GM18861 (cell line): ENCODE data around the gene TRIP6.

Experiments used
- ATAC-seq: cut with Tn5 transposase; IDR thresholded peaks from one replicate; pipeline ENCODE4 v1.9.1; 2021; ENCODE audit not compliant: unreplicated experiment

The TRIP6 gene

DNA sequence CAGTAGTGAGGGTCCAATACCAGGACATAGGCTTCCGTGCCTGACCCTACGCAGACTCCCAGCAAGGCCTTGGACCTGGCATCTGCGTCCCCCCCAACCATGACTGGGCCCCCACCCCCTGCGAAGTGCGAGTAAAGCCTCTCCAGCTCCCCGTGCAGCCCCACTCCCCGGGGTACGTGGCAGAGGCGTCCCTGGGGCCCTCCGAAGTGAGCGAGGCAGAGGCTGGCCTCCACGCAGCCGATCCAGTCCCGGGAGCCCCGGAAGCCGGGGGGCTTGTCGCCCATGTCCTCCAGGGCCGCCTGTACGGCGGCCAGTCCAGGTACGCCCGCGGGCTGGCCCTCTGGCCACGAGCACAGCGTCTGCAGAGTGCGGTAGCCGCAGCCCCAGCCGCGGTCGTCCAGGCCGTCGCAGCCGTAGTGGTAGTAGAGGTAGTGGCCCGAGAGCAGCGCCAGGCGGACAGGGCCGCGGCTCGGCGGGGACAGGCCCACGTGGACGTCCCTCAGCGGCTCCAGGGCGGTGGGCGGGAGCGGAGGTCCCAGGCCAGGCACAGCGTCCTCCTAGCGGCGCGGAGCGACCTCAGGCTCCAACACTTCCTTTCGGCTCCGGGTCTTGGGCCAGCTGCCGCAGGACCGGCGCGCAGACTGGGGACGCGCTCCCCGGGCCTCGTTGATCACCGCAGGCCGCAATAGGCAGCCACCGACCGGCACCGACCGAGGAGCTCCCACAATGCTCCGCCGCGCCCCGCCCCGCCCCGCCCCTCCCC lies 22.0 kb downstream of the TRIP6 start, which contains the start of gene UFSP1:
TSS of gene UFSP1 (minus strand) at position 728 of the 763 bp plus-strand sequence. CDS start at position 284, 444 bp downstream.
- peak; percentile 22 for ATAC-seq

DNA sequence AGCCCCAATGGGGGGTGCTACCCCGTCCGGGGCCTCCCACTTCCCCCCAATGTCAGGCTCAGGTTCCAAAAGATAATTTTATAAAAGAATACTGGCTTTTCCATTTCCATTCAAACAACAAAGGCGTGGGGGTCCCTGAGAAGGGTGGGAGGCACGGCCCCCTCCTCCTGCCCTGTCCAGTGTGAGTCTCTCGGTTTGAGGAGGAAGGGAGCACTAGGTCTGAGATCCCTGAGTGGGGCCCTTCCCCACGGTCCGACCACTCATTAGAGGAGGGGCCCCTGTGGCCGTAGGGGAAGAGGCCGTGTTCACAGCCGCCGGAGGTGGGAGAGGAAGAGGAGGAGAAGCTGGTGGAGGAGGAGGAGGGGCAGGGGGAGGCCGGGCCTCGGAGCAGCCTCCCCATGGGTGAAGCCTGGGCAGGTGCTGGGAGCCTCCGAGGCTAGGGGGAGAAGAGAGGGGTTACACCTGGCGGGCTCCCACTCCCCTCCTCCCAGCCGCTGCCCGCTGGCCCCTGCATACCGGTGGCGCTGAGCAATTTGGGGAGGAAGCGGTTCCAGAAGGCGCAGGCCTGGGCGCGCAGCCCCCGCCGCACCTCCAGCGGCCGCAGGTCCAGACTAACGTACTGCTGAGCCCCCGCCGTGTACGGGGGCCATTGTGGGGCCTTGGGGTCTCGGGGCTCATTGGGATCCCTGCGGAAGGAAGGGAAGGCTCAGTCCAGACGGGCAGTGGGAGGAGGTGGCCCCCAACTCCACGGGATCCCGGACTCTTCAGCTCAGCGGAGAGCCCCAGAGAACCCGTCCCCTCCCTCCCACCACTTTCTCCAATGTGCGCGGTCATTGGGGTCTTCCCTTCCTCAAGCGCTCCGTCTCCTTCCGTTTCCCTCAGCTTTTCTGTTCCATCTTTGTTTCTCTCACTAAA lies 23.7 kb downstream of the TRIP6 start:
- ATAC-seq: no peak

DNA sequence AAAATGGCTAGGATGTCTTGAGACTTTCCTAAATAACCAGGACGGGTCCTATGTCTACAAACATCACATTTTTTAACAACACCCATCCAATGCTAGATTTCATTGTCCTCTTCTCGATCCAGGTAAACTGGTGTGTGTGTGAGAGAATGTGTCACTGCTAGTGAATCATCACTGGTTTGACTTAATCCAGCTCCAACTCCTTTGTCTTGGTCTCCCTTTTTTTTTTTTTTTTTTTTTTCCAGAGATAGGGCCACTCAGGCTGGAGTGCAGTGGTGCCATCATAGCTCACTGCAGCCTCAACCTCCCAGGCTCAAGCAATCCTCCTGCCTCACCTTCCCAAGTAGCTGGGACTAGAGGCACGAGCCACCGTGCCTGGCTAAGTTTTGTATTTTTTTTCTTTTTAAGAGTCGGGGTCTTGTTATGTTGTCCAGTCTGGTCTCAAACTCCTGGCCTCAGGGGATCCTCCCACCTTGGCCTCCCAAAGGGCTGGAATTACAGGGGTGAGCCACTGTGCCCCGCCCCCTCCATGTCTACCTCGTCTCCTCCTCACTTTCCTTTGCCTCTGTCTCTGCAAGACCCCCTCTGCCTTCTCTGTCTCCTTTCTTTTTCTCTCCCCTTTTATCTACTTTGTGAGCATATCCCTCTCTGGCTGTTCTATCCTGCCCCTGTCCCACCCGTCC lies 24.5 kb downstream of the TRIP6 start:
- no peak for ATAC-seq

DNA sequence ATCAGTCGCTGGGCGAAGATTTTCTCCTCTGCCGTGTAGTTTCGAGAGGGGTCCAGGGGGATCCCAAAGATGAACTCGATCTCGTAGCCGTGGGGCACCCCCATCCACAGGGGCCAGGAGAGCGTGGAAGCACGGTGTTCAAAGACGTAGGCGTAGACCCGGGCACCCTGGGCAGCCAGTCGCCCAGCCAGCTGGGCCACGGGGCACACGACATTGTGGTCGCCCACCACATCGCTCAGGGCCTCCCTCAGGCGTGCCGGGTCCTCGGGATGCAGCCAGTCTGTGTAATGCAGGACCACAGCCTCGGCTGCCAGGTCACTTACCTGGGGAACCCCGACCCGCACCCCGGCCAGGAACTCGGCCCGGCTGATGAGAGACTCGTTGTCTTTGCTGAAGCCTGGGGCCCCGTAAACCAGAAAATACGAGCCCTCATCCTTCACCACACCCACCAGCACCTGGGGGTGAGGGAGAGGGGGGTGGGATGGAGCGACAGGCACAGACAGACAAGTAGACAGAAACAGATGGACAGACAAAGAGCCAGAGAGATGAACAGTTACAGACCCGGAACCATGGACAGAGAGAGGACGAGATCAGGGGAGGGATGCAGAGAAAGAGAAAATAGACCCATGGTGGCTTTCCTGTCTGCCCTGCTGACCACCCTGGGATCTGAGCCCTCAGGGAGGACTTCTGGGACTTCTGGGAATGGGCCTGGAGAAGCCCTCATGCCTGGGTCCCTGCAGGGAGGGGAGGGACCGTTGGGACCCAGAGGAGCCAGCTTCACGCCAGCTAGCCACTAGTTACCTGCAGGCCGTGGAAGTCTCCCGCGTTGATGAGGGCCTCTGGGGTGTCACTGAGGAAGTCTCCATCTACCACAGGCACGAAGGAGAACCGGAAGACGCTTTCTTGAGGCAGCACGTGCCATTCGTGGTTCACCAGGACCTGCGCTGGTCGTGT lies 25.5 kb downstream of the TRIP6 start:
- ATAC-seq: no peak

DNA sequence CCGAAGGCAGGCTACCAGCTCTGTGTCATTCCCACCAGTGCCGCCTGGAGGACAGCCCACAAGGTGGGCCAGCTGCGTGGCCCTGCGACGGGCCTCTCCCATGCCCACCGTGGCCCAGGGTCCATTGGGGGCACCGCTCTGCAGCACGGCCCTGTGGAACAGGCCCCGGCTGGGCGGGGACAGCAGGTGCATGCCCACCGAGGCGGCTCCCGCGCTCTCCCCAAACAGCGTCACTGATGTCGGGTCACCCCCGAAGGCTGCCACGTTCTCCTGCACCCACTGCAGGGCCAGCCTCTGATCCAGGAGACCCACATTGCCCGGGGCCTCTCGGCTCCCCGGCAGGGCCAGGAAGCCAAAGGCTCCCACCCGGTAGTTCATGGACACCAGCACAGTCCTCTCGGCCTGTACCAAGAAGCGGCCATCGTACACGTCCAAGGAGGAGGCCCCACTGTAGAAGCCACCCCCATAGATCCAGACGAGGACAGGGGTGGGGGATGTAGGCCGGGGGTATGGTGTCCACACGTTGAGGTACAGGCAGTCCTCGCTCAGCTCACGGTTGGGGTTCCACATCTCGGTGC lies 26.2 kb downstream of the TRIP6 start:
- no peak for ATAC-seq

DNA sequence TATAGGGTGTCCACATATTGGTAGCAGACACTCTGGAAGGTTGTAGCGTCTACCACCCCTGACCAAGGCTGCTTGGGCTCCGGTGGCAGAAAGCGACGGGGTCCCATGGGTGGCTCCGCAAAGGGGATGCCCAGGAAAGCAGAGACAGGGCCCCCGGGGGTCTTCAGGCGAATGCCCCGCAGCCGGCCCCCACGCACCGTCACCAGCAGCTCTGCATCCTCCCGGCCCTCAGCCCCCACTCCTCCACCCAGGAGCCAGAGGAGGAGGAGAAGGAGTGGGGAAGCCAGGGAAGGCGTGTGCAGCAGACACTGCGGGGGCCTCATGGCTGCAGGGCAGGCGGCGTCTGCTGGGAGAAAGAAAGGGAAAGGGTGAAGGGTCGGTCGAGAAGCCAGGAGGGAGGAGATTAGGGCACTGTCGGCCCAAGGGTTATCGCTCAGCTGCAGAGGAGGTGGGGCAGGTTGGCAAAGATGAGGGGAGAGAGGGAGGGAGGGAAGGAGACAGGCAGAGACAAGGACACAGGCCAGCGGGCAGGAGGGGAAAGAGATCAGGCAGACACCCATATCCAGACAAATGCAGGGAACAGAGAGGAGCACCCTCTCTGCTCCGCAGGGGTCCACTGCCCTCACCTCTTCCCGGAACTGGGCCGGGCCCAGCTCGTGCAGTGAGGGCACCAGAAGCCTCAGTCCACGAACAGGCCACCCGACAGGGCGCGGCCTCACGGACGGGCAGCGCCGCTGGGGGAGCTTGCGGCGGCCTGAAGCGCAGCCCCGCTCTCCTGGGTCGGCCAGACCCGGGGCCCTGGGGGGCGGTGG lies 26.9 kb downstream of the TRIP6 start:
- ATAC-seq: no peak

DNA sequence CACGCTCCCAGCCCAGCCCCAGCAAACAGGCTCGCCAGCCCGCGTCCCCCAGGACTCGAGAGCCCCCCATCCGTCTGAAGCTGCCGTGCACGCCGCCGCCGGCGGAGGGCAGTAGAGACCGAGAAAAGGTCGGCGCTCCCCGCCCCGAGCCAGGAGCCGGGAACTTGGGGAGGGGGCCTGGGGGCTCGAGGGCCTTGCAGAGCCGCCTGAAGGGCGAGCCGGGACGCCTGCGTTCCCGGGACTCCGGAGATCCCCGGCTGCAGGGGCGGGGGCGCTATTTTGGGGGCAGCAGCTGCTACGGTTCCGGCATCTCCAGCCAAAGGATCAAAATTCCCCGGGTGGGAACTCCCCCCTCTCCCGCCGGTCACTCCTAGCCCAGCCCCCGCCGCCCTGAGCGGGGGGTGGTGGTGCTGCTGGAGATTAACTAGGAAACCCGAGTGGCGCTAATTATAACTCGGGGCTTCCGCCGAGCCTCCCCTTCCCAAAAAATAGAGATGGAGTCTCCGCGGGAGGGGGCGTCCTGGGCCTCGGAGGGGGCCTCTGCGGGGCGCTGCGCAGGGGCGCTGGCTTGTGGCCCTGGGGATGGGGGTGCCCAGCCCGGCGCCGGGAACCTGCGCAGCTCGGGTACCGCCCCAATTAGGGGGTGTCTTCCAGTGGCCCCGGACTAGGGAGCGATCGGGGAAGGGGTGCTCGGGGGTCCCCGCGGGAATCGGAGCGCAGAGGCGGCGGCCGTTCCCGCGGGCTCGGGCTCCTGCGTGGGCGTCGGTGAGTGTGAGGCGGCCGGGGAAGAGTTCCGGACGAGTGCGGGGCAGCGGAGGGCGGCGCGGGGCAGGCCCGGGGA lies 27.9 kb downstream of the TRIP6 start:
- ATAC-seq: no peak

DNA sequence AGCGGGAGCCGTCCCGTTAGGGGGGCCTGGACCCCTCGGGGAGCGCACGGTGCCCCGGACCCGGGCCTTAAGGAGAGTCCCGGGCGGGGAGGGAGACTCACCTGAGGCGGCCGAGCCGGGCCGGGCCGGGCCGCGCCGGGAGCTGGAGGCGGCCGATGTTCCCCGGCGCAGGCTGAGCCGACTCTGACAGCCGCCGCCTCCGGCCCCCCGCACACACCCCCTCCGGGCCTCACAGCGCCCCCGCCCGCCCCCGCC lies 28.4 kb downstream of the TRIP6 start, which contains the start of gene ACHE:
TSS of gene ACHE (minus strand) at position 188 of the 255 bp plus-strand sequence. CDS start 1,656 bp downstream, outside the sequence.
- ATAC-seq: no peak

DNA sequence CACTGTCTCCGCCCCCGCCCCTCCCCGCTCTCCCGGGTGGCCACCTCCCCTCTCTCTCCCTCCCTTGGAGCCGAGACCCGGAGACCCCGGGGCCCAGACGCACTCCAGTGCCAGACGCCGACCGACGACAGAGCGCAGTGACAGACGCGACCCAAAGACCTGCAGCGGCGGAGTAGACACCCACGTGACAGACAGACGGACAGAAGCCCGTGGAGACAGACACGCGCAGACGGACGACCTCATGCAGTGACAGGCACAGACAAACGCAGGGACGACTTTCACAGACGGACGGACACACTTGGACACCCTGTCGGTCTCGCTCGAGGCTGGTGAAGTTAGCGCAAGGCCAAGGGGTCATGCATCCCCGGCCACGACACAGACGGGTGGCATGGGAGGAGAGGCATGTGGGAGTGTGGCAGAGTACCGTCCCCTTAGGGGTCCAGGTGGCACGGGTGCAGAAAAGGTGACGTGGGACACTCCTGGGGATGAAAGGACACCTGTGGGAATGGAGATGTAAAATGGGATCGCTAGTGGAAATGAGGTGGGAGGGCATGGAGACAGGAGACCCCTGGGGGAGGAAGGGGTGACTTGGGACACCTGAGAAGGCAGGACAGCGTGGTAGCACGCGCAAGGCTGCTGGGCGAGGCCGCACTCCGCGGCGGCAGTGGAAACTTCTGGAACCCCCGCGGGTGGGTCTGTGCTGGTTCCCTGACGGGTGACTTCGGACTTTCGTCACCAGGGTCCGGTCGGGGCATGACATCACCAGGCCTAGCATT lies 29.0 kb downstream of the TRIP6 start:
- ATAC-seq: no peak

DNA sequence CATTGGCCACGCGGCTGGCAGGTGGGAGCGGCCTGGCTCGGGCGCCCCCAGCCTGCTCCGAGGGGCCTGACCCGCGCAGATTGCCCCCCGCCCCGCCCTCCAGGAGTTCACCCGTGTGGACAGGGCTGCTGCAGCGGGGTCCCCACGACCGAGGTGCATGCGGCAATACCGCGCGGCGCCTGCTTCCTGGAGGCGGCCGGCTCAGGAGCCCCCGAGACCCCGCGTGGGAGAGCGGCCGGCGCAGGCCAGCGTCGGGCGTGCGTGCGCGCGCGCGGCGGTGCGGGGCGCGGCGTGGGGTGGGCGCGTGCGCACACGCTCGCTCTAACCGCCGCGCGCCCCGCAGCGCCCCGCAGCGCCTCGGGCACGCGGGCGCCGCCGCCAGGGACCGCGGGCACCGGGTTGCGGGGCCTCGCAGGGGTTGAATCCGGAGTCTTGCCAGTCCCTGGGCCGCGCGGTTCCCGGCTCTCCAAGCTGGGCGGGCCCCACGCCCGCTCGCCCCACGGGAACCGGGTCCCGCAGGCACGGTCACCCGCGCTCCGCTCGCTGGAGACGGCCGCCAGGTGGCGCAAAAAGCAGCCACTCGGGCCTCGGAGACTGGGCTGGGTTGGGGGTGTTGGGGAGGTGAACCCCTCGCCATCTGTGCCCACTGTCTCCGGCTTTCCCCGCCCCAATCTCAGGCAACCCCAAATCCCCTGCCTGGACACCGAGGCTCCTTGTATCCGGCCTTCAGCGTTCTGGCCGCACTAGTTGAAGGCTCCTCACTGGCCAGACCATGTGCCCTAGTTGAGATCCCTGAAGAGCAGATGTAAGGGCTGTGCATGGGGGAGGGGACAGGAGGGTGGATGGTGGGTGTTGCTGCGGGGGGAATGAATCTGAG lies 29.8 kb downstream of the TRIP6 start:
- ATAC-seq: no peak

DNA sequence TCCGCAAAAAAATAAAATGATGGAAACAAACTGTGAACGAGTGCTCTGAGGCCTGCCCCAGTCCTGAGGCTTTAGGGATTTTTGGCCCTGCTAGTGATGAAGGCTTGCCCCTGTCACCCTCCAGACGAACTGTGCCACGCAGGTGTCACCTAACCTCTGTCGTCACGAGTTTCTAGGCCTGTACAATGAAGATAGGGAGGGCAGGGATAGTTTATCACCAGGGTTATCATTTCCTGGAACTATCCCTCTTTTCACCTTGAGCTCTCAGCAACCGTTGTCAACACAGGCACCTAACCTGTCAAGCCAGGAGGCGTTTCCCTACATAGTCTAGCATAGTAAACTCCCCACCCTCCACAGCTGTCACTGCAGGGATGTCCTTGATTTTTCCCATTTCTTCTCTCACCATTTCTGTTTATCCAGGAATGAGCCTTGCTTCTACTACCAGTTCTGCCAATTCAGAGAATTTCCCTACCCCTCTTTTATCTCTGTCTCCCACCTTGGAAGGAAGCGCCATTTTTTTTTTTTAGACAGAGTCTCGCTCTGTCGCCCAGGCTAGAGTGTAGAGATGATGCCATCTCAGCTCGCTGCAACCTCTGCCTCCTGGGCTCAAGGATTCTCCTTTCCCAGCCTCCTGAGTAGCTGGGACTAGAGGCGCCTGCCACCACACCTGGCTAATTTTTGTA lies 30.7 kb downstream of the TRIP6 start:
- ATAC-seq: no peak

DNA sequence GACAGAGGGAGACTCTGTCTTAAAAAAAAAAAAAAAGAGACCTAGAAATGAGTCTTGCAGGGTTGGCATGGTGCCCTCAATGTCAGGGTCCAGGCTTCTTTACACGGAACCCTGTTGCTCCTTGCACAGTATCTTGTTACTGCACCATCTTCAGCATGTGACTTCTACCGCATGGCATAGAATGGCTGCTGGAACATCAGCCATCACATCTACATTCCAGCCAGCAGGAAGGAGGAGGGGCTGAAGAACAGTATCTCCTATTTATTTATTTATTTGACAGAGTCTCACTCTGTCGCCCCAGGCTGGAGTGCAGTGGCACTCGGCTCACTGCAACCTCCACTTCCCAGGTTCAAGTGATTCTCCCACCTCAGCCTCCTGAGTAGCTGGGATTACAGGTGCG lies 32.2 kb downstream of the TRIP6 start:
- ATAC-seq: no peak

DNA sequence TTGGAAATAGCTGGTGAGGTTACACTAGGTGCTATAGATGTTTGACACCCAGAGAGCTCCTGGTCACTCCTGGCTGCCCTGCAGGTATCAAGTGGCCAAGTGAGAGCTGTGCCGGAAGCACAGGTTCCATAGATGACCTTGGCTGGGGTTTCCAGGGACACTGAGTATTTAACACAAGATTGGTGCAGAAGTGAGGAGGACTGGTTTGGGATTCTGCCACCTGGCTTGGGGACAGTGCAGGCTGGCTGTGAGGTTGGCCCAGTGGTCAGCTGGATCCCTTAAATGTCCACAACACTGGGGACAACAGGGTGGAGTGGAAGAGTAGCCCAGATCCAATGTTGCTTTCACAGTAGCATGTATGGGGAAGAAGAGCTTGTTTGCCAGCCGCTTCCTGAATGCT lies 33.8 kb downstream of the TRIP6 start:
- ATAC-seq: no peak

DNA sequence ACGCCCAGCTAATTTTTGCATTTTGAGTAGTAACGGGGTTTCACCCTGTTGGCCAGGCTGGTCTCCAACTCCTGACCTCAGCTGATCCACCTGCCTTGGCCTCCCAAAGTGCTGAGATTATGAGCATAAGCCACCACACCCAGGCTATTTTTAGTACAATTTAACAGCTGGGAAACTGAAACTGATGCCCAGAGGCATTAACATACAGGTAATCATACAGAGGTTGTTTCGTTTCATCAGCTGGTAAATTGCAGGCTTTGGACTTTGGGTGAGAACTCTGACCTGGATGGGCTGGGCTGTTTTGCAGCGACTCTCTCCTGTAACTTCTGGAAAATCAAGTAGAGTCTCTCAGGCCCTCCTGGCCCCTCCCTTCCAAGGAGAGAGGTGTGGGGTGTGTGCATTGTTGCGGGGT lies 34.7 kb downstream of the TRIP6 start:
- ATAC-seq: no peak

DNA sequence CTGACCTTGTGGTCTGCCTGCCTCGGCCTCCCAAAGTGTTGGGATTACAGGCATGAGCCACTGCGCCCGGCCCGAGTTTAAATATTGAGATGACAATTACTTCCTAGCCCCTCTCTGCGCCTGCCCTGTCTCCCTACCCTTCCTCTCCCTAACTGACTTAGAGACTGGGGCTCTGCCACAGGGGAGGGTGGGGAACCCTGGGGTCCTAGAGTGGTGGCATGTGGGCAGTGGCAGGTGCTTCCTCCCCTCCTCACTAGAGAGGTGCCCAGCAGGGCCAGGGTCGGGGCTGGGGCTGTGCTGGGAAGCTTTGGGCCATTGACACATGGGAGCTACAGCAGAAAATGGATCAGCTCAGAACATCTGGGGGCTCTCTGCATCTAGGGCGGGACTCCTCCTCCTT lies 35.5 kb downstream of the TRIP6 start:
- no peak for ATAC-seq

DNA sequence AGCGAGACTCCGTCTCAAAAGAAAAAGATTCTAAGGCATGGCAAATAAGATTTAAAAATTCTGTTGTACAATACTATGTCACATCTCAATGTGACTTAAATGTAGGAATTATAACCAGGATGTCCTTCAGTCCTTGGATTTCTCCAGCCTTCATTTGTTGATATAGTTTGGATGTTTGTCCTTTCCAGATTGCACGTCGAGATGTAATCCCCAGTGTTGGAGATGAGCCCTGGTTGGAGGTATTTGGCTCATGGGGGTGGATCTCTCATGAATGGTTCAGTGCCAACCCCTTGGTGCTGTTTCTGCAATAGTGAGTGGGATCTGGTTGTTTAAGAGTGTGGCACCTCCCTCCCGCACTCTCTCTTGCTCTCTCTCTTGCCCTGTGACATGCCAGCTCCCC lies 41.3 kb downstream of the TRIP6 start:
- no peak for ATAC-seq
